Measurements from ENCODE around the gene VASP.

DNA sequence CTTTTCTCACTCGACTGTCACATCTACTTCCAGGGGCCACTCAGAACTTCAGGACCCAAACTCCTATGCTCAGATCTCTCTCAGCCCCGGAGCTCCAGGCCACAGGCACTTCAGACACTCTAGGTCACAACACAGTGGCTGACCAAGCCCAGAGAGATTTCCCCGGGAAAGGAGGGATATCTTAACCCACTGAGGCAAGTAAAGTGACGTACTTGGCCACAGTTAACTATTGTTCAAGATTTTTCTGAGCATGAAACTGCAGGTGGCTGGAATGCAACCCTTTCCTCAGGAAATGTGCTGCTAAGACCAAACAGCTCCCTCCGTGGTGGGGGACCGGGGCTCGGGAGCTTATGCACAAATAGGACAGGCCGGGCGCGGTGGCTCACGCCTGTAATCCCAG is 53.4 kb downstream of the VASP start:
- TF ChIP-seq, protein P1, sequence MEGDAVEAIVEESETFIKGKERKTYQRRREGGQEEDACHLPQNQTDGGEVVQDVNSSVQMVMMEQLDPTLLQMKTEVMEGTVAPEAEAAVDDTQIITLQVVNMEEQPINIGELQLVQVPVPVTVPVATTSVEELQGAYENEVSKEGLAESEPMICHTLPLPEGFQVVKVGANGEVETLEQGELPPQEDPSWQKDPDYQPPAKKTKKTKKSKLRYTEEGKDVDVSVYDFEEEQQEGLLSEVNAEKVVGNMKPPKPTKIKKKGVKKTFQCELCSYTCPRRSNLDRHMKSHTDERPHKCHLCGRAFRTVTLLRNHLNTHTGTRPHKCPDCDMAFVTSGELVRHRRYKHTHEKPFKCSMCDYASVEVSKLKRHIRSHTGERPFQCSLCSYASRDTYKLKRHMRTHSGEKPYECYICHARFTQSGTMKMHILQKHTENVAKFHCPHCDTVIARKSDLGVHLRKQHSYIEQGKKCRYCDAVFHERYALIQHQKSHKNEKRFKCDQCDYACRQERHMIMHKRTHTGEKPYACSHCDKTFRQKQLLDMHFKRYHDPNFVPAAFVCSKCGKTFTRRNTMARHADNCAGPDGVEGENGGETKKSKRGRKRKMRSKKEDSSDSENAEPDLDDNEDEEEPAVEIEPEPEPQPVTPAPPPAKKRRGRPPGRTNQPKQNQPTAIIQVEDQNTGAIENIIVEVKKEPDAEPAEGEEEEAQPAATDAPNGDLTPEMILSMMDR (IDR thresholded peaks at IDR 0.05): no peak
- TF ChIP-seq EZH2 (IDR thresholded peaks at IDR 0.05; ENCODE audit: borderline replicate concordance, insufficient read depth, low read depth, low read length, poor library complexity, severe bottlenecking): no peak
